NCI-H69 (cell line): ENCODE data around the gene MAG.
"Not testable (repeated sequence)": the region's sequence is repeated elsewhere in the genome, so short reads cannot be mapped to it uniquely, and the experiment has no call there.

Experiments used
- DNase-seq: peaks from one replicate; lab custom pipeline; 2025; lab: John Stamatoyannopoulos, UW

MAG gene

GRCh38 chr19:35281303-35281702 is 10.7 kb upstream of the MAG start:
- DNase-seq = no peak

- no peak for DNase-seq
Observed at GRCh38 chr19:35284153-35285094, 7.5 kb upstream of the MAG start.

GRCh38 chr19:35285095-35285449 is 6.9 kb upstream of the MAG start:
- DNase-seq = no peak

- DNase-seq = not testable (repeated sequence)
Observed at GRCh38 chr19:35285465-35285864, 6.5 kb upstream of the MAG start.

- DNase-seq = not testable (repeated sequence)
Observed at GRCh38 chr19:35286101-35286500, 5.9 kb upstream of the MAG start.

GRCh38 chr19:35287713-35288112 is 4.2 kb upstream of the MAG start:
- no peak for DNase-seq

- peak; percentile 9 for DNase-seq
Observed at GRCh38 chr19:35288331-35288730, 3.6 kb upstream of the MAG start.

GRCh38 chr19:35288906-35289305 is 3.1 kb upstream of the MAG start:
- no peak for DNase-seq

GRCh38 chr19:35290381-35291127 is 1.4 kb upstream of the MAG start:
- DNase-seq = no peak

- peak; percentile 60 for DNase-seq
Observed at GRCh38 chr19:35291259-35291658, 702 bp upstream of the MAG start.

- no peak for DNase-seq
Observed at GRCh38 chr19:35292421-35293362, 731 bp downstream of the MAG start.

- no peak for DNase-seq
Observed at GRCh38 chr19:35293363-35293739, 1.4 kb downstream of the MAG start.

GRCh38 chr19:35293808-35294207 is 1.8 kb downstream of the MAG start:
- no peak for DNase-seq

GRCh38 chr19:35294328-35294727 is 2.4 kb downstream of the MAG start:
- peak; percentile 66 for DNase-seq

GRCh38 chr19:35294859-35295791 is 3.2 kb downstream of the MAG start:
- no peak for DNase-seq

GRCh38 chr19:35295792-35296462 is 4.0 kb downstream of the MAG start:
- no peak for DNase-seq

GRCh38 chr19:35296644-35297514 is 4.9 kb downstream of the MAG start:
- DNase-seq = no peak

- no peak for DNase-seq
Observed at GRCh38 chr19:35297515-35297848, 5.5 kb downstream of the MAG start.

GRCh38 chr19:35297922-35298321 is 6.0 kb downstream of the MAG start:
- no peak for DNase-seq

- no peak for DNase-seq
Observed at GRCh38 chr19:35298561-35298972, 6.6 kb downstream of the MAG start.
